Embryonic facial prominence (tissue), 1 donor: ENCODE results near the gene RTF2.

ENCODE experiments used
- DNase-seq: peaks from one replicate; pipeline ENCODE4 v3.0.0-alpha.2; 2016; ENCODE audit errors: extremely low spot score

RTF2 gene, protein sequence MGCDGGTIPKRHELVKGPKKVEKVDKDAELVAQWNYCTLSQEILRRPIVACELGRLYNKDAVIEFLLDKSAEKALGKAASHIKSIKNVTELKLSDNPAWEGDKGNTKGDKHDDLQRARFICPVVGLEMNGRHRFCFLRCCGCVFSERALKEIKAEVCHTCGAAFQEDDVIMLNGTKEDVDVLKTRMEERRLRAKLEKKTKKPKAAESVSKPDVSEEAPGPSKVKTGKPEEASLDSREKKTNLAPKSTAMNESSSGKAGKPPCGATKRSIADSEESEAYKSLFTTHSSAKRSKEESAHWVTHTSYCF

DNA sequence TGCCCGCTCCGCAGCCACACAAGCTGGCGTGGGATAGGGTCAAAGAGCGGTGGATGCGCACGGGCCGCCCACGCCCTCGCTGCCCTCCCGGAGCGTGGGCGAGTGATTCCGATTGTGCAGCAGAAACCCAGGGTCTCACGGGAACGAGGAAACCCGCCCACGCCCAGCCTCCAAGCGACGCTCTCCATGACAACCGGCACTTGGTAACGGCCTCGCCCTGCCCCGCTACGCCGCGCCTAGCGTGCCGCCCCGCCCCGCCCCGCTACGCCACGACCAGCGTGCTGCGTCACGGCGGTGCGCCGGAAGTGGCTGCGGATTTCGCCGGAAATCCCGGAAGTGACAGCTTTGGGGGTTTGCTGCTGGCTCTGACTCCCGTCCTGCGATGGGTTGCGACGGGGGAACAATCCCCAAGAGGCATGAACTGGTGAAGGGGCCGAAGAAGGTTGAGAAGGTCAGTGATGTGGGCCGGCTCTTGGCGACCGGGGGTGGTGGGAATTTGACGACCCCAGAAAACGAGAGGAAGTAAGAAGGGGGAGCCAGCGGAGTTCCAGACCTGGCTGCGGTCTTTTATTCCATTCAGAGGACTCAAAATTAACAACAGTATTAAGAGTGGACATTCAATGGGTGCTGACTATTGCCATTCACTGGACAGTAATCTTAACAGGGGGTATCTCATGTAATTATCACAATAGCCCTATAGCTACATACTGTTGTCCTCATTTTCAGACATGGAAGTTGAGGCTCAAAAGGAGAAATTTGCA, at the start of gene RTF2:
RTF2 (plus strand) TSS at position 312 of the 761 bp plus-strand sequence; CDS start at position 383, 71 bp downstream.
- DNase-seq: peak; percentile 87

DNA sequence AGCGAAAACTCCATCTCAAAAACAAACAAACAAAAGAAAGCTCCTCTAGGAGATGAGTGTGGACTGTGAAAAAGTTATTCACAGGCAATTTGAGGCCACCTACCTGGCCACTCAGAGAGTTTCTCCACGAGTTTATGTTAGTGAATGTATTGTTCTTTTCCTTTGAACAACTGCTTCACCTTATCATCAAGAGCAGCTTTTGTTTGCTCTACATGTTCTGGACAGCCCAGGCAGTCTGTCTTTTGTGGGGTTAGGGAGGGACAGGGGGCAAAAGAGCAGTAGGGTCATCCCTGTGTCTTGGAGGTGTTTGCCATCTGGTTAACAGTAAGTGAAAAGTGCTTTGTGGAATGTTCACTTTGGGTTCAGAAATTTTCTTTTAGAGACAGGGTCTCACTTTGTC, 48.4 kb upstream of the RTF2 start:
- no peak for DNase-seq

DNA sequence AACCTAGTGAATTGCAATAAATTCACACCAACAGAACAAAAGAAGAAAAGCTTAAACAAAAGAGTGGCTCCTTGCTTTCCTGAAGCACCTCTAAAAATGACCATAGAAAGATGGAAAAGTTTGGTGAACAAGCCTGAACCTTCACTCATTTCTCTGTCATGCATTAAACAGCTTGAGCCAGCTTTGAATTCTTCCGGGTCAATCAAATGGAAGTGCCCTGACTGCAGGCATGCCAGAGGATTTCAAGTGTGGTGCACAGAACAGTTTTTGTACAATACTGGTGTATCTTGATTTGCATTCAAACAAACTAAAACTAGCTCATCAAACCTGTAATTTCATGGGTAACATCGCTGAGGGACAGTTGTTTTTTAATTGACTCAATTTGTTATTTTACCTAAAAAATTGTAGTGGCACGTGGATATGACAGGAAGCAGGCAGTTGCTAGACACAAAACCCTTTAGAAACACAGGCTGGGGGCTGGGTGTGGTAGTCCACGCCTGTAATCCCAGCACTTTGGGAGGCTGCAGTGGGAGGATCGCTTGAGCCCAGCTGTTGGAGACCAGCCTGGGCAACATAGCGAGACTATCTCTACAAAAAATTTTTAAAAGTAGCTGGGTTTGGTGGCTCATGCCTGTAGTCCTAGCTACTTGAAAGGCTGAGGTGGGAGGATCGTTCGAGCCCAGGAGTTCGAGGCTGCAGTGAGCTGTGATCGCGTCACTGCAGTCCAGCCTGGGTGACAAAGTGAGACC, 47.3 kb upstream of the RTF2 start:
- DNase-seq: no peak

DNA sequence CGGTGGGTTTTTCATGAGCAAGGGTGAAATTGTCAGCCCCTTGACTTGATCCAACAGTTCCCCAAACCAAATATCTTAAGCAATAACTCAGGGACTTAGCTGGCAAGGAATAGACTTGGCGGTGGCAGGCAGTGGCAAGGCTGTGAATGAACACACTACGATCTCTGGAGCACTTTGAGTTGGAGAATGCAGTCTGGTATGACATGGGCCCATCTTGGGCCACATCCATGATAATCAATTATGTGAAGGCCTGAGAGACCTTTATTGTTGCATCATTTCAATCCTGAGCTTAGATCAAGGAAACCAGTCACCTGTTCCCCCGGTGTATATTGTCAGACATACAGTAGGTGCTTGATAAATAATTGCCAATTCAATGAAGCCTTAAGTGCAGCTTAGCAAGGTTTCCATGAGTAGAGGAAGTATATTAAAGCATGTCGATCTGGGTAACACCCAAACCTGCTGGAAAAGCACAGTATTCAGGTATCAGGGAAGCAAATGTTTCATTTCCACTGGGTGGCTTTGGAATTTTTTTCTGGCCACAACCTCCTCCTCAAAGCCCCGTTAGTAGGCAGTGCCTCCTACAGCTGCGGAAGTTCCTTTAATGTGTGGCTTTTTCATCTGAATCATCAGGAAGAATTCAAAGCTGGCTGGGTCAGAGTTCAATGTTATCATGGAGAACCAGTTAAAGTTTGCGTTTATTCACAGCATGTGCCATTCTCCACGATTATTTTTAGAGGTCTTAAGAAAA, 46.2 kb upstream of the RTF2 start:
- no peak for DNase-seq

DNA sequence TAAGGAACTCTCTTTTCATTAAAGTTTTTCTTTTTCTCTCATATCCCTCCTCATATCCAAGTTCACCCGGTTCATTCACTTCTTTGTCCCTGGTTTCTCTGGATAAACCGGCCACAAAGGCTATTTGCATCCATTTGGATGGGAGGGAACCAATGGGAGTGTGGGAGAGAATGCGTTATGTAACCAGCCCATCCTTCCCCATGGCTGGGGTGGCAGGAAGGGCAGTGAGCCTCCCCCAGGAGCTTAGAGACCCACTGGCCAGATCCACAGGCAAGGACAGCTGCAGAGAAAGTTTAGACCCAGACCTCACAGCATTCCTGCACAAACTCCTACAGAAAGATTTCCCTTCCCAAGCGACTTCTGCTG, 45.6 kb upstream of the RTF2 start:
- DNase-seq: no peak

DNA sequence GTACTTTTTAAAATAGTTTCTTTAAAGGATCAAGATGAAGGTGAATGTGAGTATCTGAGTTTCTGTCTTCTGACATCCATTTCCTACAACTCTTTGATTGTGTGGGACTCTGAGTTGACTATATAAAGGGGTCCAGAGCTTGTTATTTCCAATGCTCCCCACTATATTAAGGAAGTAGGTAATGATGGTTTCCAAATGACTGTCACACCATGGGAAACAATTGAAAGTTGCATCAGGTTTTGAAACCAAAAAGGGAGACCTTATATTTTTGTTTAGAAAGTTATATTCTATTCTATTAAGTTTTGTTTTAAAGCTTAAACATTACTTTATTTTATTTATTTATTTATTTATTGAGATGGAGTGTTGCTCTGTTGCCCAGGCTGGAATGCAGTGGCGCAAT, 45.2 kb upstream of the RTF2 start:
- DNase-seq: no peak

DNA sequence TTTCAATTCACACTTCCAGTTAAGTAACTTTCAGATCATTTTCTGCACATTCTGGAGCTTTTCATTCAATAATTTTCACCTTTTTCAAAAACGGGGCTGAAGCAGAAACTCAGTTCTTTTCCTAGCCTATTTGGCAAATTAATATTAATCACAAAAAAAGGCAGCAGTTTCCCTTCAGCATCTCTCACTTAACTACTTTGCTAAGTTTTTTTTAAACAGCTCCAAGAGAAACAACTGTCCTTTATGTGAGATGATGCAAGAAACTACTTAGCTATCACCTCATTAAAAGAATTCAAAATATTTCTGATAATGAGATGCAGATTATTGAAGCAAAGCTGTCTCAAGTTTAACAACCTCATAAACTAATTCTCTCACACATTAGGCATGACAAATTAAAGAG, 44.5 kb upstream of the RTF2 start:
- no peak for DNase-seq

DNA sequence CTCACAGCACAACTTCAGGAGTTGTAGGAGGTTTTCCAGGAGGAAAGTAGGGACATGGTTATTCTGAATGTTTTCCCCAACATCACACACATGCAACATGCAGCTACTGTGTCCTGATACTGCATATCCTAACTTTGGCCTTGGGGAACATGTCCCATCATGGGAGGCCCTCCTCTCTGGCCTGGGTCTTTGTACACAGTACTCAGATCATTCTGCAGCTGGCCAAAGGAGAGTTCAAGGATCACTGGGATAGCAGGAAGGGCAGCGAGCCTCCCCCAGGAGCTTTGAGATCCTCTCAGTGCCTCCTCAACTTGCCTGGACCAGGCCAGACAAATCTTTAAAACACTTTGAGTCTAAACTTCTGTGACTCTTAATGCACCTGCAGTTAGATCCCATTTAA, 43.5 kb upstream of the RTF2 start:
- no peak for DNase-seq

DNA sequence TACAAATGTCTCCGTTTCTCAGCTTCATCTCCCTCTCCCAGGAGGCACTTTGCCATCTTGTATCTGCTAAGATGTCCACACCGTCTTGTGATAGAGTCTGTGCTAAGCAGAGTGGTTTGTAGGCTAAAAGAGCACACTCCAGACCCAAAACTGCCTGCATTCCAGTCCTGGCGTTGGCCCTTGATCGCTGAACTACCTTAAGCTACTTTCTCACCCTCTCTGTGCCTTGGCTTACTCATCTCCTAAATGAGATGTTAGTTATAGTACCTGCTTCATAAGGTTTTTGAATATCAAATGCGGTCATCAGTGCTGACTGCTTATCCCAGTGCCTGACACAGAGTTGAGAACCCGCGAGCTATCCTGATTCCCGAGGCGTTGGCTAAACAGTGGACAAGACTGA, 42.4 kb upstream of the RTF2 start:
- DNase-seq: no peak

DNA sequence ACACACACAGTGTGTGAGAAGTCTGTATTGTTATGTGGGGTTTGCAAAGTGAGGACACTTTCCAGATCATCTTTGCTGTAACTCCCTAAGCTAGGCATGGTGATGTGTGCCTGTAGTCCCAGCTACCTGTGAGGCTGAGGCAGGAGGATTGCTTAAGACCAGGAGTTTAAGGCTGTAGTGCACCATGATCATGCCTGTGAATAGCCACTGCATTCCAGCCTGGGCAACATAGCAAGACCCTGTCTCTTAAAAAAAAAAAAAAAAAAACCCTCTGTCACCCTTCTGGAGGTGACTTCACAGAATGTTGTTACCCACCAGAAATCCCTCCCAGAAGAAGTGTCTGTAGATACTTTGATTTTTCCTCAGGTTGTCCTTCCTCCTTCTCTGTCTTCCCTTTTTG, 41.5 kb upstream of the RTF2 start:
- DNase-seq: no peak

DNA sequence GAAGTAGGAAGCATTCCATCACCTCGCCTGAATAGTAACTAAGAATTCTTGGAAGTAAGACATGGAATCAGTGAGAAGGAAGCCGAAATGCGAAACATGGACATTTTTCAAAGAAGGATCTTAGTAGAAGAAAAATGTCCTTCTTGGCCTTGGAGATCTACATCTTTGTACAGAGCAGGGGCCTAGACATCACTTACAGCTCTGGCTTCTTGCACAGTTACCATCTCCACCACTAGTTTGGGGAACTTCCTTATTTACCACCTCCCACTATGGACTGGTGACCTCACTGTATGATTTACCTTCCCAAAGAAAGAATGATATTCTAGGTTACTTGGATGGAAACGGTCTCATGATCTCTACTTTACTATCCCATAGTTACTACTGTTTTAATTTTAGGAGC, 40.6 kb upstream of the RTF2 start:
- DNase-seq: no peak

DNA sequence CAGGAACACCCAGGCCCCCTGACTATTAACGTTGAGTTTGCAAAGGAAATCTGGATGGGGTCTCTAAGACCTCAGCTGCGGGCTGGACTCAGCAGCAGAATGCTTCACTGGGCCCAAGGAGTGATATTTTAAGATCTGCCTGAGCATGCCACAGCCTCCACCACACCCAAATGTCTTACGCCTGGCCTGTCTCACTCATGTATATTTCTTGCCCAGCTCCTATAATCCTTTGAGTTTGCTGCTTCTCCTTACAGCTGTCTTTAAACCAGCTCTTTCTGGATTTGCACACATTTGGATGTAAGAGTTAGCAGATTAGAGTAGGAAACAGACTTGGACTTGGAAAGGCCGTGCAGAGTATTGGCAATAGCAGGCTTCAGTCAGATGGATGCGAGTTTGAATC, 40.0 kb upstream of the RTF2 start:
- DNase-seq: no peak

DNA sequence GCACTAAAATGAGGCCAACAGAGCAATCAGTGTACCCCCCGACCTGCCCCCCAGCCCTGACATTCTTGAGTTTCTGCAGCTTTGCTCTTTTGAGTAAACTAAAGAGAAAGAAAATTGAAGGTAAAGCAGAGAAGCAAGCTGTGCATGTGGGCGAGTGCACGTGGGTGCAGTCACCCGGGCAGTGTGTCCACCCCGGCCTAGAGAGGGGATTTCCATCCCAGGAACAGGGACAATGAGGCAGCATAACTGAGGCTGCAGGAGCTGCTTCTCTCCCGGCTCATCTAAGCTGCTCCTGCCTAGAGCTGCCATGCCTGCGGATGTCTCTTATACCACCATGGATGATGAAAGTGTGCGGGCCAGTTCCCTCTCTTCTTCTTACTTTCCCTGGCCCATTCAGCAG, 39.5 kb upstream of the RTF2 start:
- DNase-seq: no peak

DNA sequence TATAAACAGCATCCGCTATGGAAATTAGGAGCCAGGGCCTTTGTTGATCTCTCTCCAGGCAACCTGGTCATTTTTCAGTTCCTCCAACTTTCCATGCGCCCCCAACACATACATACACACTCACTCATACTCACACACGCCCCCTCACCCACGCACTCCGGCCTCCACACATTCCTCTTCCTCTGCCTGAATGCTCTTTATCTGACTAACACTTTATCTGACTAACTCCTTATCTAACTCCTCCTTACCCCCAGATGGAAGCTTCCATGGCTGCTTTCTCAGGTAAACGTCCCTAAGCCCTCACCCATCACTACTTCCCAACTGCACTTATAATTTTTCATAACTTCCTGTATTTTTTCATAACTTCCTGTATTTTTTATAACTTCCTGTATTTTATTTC, 38.9 kb upstream of the RTF2 start:
- DNase-seq: no peak

DNA sequence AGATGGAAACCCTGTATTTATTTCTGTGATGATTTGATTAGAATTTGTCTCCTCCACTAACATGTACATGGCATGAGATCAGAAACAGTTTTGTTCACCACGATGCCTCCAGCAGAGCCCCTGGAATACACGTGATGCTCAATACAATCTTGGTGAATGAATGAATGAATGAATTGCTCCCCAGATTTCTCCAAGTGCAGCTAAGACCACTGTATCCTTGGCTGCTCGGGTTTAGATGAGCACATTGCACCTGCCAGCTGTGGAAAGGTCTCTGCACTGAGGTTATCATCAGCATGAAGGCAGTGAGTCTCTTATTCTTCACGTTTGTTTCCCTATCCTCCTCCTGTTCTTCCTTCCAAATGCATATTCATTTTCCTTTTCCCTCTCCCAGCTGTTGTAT, 38.5 kb upstream of the RTF2 start:
- no peak for DNase-seq

DNA sequence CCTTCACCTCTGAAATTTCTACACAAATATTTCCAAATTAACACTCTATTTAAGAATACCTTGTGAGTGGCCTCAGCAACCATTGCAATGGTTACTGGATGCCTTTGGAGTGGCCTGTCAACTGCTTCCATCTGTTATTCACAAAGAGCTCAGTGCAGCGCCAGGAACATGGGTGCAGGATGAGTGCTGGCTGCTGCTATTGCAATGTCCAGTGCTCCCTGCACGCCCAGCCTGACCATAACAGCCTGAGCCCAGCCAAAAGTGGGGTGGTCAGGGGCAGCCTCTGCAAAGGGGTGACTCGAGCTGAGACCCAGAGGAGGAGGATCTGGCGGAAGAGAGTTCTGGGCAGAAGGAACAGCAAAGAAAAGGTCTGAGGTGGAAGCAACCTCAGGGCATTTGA, 38.0 kb upstream of the RTF2 start:
- DNase-seq: no peak

DNA sequence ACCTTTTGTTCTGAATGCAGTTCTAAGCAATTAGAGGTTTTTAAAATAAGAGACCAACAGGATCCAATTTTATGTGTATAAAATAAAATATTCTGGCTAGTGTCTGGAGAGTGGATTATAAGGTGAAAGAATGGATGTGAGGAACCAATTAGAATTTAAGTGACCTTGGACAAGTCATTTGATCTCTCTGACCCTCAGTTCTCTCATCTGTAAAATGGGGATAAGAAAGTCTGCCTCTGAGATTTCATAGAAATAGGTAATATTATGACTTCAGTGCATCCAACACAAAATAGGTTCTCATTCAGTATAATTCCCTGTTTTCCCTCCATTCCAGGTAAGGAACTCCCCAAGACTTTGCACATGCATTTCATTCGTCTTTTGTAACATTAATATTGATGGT, 37.5 kb upstream of the RTF2 start:
- no peak for DNase-seq

DNA sequence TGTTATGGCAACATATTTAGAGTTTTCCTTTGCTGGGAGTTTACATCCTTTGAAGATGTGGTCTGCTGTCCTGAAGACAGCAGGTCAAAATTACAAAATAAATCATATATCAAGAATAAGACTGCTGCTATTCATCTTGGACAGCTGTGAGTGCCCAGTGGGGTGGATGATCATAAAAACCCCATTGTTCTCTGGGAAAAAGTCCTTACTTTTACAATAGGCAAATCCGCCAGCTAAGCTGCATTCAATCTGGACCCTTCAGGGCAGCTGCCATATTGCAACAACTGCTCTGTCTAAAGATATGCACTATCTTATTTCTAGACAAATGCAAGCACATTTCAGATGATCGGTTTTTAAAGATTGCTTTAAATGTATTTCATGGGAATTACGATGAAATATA, 37.0 kb upstream of the RTF2 start:
- DNase-seq: no peak

DNA sequence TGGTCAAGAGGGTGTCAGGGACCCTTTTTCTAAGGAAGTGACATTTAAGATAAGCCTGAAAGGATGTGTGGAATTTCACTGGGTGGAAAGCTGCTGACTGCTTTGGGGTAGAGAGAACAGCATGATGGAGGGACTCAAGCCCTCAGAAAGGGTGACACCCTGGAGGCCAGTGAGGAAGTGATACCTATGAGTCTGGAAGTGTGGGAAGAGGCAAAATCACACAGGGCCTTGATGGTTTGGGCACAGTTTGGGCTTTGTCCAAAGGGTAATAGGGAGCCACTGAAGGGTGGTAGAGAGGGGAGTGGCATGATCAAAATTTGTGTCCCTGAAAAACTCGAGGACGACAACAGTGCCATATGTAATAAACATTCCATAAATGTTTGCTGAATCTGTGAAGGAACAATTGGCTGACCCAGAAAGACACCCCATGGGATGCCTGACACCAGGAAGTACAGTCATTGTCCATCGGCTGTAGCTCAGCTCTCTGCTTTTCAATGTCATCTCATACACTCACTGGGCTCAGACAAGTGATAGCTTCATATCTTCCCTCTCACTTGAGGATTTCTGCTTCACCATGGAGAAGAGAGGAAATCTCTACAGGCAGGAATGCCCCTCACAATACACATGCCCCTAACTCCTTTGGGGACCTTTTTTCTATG, 35.1 kb upstream of the RTF2 start:
- DNase-seq: no peak

DNA sequence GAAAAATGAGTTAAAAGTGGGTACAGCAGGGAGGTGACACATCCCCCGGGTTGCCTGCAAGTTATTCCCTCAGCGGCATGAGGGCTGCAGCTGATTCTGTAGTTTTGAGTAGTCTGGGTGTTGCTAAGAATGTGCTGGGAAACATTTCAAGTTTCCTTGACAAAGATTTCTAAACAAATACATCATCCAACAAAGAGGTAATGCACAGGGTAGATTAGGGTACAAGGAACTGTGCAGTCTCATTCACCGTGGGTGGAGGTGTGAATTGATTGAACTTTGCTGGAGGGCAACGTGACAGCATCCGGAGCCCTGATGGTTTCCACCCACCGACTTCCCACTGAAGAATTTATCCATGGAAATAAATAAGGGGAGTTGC, 34.6 kb upstream of the RTF2 start:
- no peak for DNase-seq

DNA sequence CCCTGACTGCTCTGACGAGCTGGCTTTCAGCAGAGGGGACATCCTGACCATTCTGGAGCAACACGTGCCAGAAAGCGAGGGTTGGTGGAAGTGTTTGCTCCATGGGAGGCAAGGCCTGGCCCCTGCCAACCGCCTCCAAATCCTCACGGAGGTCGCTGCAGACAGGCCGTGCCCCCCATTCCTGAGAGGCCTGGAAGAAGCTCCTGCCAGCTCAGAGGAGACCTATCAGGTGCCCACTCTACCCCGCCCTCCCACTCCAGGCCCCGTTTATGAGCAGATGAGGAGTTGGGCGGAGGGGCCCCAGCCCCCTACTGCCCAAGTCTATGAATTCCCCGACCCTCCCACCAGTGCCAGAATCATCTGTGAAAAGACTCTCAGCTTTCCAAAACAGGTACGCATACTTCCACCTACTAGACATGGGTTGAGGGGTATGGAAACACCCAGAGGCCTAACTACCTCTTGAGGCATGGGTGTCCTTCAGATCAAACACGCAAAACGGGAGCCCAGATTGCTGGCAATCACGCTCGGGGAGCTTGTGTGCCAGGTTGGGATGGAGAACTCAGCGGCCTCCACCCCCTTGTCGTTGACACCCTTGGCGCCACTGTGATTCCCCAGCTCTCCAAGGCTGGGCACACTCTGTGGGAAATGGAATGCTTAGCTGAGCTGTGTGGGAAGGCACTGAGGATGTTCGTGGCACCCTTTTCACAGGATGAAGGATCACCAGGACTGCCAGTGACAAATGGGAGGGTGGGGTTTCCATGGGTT, 31.0 kb upstream of the RTF2 start:
- DNase-seq: no peak
